Measurements from ENCODE around the gene HSPB2. TPM values are rescaled to one million over a fixed set of nuclear protein-coding genes. Genes with fewer than 3 reads are reported as not detected.

HSPB2 gene
- not detected in 5 replicates for total RNA-seq (2022; extraction: Qiagen RNA extraction)

GRCh38 chr11:111912535-111912934 lies at the start of gene HSPB2:
Gene HSPB2, plus strand, starts transcription at chr11:111912734. Its CDS starts 96 bp downstream, at chr11:111912830.

GRCh38 chr11:111870886-111871692 lies 41.4 kb upstream of the HSPB2 start, which contains the start of gene ALG9:
Gene ALG9, minus strand, starts transcription at chr11:111871581. Its CDS starts 99 bp downstream, at chr11:111871482.

GRCh38 chr11:111878849-111879636 lies 33.5 kb upstream of the HSPB2 start, which contains the start of the genes CFAP68 and FDXACB1:
Gene CFAP68, plus strand, starts transcription at chr11:111879541. Its CDS starts 20 bp downstream, at chr11:111879561.
Gene FDXACB1, minus strand, starts transcription at chr11:111879165. Its CDS starts 33 bp downstream, at chr11:111879132.

GRCh38 chr11:111911563-111912401 lies 752 bp upstream of the HSPB2 start, which contains the start of gene CRYAB:
Gene CRYAB, minus strand, starts transcription at chr11:111911770. Its CDS starts 46 bp downstream, at chr11:111911724.

GRCh38 chr11:111918390-111919256 lies 6.1 kb downstream of the HSPB2 start, which contains the start of gene C11orf52:
Gene C11orf52, plus strand, starts transcription at chr11:111918913. Its CDS starts 60 bp downstream, at chr11:111918973.

Other genes starting within 250 kb of the HSPB2 start
- gene PPP2R1B, start 146.3 kb upstream of the HSPB2 start, total RNA-seq (2022; extraction: Qiagen RNA extraction), result 14.1 to 18.7 TPM (median 17.8 TPM) in 5 replicates
- 18.9 to 20.3 TPM (median 19.8 TPM) in 5 replicates for gene ALG9, start 41.2 kb upstream of the HSPB2 start, total RNA-seq (2022; extraction: Qiagen RNA extraction)
- gene FDXACB1, start 33.6 kb upstream of the HSPB2 start, total RNA-seq (2022; extraction: Qiagen RNA extraction), result 1.3 to 1.7 TPM (median 1.6 TPM) in 5 replicates
- 28.4 to 34.2 TPM (median 31.2 TPM) in 5 replicates for gene CFAP68, start 33.2 kb upstream of the HSPB2 start, total RNA-seq (2022; extraction: Qiagen RNA extraction)
- 5.5 to 13.0 TPM (median 6.5 TPM) in 5 replicates for gene CRYAB, start 964 bp upstream of the HSPB2 start, total RNA-seq (2022; extraction: Qiagen RNA extraction)
- gene C11orf52, start 6.2 kb downstream of the HSPB2 start, total RNA-seq (2022; extraction: Qiagen RNA extraction), result 0.11 TPM in 1 of 5 replicates, not detected in the others
- gene DIXDC1, start 24.6 kb downstream of the HSPB2 start, total RNA-seq (2022; extraction: Qiagen RNA extraction), result 4.1 to 7.5 TPM (median 6.9 TPM) in 5 replicates
- 24.4 to 33.2 TPM (median 28.3 TPM) in 5 replicates for gene DLAT, start 112.7 kb downstream of the HSPB2 start, total RNA-seq (2022; extraction: Qiagen RNA extraction)
- 0.77 to 1.5 TPM (median 0.99 TPM) in 5 replicates for gene PIH1D2, start 161.3 kb downstream of the HSPB2 start, total RNA-seq (2022; extraction: Qiagen RNA extraction)
- gene NKAPD1, start 161.6 kb downstream of the HSPB2 start, total RNA-seq (2022; extraction: Qiagen RNA extraction), result 12.1 to 18.8 TPM (median 14.4 TPM) in 5 replicates
- 67.1 to 72.7 TPM (median 69.5 TPM) in 5 replicates for gene TIMM8B, start 174.0 kb downstream of the HSPB2 start, total RNA-seq (2022; extraction: Qiagen RNA extraction)
- gene SDHD, start 174.1 kb downstream of the HSPB2 start, total RNA-seq (2022; extraction: Qiagen RNA extraction), result 66.2 to 98.0 TPM (median 68.1 TPM) in 5 replicates

Measured in A549 treated with CORT108297 at 1 μM for 4 hours (cell line).